SW 1271 (cell line): ENCODE data around the gene PARD3.

ENCODE experiments used
- DNase-seq, 2 experiments: peaks; one replicate each; lab custom pipeline; 2025; lab: John Stamatoyannopoulos, UW

The PARD3 gene

DNA sequence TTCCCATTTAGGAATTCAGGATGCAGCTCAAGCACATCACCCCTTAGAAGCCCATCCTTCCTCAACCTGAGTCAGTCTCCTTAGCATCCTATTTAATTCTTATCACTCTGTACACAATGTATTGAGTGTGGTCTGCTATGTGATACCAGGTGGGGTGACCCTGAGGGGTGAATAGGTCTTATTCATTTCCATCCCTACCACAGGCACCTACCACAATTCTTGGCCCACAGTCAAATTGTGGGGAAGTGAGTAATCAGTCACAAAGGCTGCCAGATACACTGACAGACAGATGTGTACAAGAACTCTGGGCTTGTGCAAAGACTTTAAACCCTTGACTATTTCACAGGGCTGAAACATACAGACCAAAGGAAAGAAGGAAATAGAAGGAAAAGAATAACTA is 560.5 kb downstream of the PARD3 start:
- DNase-seq: peak in 1 of 2 experiments; percentile 51

DNA sequence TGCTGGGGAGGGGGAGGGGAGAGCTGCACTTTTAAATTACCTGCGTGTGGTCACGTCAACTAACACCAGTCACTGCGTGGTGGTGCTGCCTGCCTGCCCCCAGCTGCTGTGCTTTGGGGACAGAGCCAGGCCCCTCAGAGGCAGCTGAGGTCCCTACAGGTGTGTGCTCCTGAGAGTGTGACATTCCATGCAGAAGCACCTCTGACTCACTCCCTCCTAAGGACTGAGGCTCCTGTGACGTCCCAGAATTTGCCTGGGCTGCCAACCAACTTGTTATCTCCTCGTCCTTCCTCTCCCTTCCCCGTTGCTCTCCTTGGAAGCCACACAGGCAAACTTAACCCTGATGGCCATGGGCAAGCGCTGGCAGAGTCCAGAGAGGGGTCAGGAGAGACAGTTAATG is 563.0 kb downstream of the PARD3 start:
- DNase-seq: no peak

DNA sequence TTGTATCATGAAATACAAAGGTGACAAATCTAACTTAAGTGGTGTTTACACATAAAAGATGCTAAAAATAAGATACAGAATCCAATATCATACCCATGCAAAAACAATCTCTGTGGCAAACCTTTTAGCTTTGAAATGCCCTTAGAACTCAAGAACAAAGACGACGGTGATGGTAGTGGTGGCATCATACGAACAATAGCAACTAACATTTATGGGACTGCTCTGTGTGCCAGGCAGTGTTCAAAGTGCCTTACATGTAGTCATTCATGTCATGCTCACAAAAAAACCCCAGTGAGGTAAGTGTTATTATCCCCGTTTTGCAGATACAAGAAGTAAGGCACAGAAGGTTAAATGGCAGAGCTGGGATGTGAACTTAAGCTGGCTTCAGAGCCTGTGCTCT is 563.9 kb downstream of the PARD3 start:
- no peak for DNase-seq

DNA sequence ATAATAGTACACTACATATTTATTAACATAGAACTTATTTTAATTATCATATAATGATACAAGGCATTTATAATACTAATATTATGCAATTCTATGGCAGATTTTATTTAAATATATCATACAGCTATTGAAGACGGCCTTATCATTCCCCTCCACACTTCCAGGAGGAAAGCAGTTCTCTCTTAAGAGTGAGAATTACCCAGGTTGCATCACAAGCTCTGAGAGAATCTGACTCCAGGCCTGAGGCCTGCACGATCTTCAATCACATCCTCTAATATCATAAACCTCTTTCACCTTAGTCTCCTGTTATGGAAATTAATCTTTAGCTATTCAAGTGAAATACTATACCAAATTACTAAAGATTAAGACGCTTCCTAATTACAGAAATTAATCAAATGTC is 564.4 kb downstream of the PARD3 start:
- no peak for DNase-seq

DNA sequence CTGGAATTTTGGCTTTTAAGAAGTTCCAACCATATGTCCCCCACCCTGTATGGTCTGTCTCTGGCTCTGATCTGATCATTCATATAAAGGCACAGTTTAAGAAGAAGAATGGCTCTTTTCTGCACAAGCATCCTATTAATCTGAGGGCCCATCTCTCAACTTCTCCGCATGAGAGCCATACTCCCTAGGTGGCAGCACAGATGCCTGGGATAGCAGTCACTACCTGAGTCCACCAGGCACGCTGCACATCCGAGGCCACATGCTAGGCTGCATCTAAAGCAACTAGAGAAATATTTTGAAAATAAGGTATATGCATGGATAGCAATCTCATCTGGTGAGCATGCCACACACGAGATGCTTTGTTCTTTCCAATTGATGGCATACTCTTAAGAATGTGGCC is 565.5 kb downstream of the PARD3 start:
- DNase-seq: peak in 1 of 2 experiments; percentile 7

DNA sequence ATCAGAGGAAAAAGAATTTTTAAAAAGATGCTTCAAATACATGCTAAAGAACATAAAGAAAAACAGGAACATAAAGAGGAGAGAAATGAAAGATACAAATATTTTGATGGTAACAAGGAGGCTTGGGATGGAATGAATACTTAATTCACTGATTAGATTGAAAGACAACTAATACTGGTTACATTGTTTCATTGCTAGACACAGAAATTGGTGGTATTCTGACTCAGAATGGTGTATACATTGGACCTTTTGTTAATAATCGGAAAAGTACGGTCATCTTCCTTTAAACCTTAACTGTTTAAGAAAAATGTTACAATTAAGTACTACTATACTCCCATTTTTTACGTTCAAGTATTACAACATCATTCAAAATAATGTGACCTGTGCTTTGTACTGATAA is 567.5 kb downstream of the PARD3 start:
- no peak for DNase-seq

DNA sequence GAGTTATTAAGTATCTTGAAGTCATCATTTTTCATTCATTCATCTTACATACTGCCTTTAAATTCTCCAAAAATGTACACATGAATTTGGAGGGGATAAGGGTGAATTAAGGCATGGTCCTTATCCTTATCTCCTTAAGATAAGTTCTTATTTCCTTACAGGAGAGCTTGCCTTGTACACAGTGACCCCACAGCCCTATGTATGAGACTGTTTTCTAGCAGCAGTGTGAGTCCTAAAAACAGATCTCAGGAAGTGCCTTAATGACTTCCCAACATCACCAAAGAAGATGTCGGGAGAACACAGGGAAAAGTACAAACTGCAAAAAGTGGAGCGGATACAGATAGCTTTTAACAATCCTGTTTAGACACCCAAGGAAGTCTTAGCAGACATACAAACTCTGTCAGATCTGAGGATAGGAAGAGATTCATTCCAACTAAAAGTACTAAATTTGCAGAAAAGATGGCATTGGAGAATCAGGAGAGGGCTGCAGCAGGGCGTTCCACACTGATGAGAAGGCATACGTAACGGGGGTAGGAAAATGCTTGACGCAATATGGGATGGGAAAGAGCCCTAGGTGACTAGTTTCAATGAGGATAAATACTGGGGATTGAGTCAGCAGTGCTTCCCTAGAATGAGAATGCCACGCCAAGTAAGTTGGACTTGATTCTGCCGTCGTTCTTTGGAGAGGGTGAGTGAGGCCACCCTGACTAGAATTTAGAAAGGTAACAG is 570.2 kb downstream of the PARD3 start:
- no peak for DNase-seq

DNA sequence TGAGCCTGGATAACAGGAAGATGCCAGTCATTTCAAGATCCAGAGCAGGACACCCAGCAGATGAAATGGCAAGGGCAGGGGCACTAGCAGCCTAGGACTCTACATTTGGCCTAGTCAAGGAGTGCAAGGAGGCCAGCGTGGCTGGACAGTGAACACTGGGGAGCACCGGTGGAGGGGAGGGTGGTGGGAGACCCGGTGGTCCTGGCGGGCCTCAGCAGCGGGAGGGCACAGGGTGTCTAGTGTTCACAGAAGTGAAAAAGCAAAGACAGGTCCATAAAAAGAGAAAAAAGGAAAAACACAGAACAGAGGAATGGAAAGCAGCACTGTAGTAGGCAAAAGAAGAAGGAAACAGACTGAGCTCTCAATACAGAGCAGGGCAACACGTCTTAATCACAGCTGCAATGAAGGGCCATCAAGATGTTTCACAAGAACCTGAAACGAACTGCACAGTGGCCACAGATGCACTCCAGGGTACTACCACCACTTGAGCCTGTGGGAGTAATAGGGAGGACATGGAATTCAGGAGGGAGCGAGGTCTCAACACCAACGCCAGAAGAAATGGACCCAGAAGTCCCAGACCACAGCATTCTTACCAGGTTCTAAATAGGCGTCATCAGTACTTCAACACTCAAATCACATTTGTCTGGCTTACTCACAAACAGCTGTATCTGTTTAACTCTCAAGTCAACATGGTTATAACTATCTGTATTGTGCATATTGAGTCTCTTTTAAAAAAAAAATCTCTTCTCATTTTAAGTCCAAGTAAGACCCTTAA is 573.7 kb downstream of the PARD3 start:
- DNase-seq: no peak

DNA sequence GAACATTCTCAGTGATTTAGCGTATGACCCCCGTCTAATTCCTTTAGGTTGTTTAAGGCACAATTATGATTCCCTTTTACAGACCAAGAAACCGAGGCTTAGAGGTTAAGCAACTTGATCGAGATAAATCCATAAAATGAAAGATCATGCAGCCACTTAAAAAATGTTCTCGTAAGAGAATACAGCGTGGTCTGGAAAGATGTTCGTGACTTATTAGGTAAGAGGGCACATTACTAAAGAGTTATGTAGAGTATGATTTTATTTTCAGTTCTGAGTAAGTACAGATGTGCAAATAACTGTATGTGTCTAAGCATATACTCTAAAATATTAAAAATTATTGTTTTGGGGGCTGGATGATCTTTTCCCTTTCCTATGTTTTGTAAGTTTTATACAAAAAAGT is 575.1 kb downstream of the PARD3 start:
- DNase-seq: no peak

DNA sequence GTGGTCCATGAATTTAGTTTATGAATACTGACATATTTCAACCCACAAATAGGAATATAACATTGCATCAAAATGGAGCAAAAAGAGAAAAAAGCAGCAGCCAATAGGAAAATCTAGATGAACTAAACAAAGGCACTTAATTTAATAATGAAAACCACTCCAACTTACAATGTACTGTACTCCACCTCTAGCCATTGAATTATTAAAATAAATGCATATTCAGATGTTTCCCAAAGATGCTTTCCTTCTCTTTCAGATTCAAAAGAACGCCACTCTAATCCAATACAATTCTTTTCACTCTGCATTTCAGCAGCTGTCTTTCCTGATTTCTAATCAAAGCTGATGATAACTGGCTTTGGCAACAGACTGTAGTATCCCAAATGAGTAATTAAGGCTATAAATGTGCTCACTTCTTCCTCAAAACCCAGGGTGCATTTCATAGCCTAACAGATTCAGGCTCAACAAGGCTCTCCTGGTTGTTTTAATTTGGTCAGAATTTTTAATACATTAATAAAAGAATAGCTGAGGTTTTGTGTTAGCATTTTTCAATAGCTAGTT is 577.1 kb downstream of the PARD3 start:
- DNase-seq: no peak

DNA sequence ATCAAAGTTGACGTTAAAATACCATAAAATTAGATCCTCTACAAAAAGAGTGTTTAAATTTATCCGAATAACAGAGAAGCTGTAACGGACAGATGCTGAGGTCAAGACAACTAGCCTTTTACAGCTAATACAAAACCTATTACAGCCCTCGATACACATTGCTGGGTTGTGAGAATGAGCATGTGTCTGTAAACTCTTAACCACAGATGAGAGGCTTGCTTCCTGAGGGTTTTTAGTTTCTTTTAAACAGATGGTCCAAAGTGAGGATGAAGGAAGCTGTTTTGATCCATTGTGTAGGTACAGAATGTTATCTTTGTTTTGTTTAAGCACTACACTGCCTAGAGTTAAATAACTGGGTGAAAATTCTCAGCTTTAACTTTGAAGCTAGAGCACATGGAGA is 578.2 kb downstream of the PARD3 start:
- no peak for DNase-seq

DNA sequence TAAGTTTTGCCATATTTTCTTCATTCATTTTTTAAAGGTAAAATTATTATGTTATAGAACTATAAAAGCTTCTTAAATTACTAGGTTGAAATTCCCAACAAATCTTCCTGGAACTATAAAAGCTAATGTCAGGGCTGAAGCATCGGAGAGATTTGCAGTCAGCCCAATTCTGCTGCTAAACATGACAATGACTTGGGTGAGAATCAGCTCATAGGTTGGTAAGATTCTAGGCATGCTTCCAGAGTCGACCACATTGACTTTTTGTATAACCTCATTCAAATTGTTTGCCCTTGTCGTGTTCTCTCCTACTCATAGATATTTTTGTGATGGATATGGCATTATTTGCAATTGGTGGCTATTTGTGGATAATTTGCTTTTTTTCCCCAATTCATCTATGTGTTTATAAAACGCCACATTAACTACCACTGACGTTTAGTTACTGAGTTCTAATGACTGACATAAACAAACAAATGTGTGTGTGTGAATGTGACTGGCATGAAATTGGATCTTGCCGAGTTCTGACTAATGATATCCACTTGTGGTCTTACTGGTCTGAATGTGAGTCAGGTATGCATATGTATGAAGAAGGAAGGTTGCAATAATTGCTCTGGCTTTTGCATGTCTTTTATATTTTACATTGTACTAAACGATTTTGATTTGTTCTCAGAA is 579.8 kb downstream of the PARD3 start:
- no peak for DNase-seq

DNA sequence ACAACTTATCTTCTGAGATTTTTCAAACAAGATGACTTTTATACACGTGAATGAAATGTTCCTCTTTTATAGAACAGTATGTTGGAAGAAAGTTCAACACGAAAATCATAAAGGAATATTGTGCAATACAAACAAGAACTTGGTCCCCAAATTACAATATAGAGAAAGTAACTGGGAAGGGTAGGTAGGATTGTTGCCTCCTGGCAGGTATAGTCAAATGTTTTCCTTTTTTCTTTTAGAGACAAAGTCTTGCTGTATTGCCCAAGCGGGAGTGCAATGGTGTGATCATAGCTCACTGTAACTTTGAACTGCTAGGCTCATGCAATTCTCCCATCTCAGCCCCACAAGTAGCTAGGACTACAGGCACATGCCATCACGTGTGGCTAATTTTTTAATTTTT is 582.6 kb downstream of the PARD3 start:
- no peak for DNase-seq

DNA sequence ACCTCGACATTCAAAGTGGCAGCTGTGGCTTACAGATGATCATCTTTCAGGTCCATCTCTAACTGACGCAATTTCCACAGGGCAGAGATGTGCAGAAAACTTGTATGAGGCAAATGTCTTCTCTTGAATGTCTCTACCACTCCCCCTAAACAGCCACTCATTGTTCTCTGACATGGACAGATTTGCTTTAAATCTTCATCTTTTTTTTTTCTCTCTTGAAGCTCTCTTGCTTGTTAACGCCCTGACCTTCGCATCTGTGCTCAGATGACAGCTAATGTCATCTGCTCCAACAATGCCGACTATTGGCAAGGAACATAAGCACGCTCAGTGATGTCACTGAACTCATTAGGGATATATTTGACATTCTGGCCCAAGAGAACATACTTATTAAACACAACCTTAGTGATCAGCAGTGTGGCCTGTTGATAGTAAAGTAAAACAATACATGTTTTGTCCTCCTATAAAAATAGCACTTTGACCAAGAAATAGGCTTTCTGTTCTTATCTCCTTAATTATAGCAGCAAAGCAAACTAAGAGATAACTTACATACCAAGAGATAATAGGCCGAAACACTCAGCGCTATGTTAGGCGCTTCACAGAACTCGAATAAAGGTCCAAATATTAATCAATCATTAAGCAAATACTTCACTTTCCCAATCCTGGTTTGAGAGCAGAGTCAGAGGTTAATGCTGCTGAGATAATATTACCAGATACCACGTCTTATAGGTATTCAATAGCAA is 583.5 kb downstream of the PARD3 start:
- no peak for DNase-seq

DNA sequence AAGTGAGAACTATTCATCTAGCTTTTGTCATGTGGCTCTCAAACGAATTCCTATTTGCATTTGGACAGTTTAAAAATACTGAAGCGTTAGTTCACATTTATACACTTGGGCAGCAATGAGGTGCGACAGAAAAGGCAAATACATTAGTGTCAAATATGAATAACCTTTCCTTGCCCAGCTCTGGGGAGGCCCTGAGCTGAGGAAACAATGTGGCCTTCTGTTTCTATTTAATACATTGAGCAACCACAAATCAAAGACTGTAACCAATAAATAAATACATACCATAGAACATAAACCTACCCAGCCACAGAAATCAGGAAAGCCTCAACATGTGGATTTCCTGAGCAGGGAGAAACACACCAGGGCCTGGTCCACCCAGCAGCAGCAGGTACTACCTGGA is 585.2 kb downstream of the PARD3 start:
- DNase-seq: no peak

DNA sequence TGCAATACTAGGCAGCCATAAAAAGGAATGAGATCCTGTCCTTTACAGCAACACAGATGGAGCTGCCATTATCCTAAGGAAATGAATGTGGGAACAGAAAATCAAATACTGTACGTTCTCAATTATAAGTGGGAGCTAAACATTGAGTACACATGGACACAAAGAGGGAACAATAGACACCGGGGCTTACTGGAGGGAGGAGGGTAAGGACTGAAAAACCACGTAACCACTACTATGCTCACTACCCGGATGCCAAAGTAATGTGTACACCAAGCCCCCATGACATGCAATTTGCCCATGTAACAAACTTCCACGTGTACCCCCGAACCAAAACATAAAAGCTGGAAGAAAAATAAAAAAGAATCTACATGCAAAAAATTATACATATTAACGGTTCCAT is 587.0 kb downstream of the PARD3 start:
- DNase-seq: no peak

DNA sequence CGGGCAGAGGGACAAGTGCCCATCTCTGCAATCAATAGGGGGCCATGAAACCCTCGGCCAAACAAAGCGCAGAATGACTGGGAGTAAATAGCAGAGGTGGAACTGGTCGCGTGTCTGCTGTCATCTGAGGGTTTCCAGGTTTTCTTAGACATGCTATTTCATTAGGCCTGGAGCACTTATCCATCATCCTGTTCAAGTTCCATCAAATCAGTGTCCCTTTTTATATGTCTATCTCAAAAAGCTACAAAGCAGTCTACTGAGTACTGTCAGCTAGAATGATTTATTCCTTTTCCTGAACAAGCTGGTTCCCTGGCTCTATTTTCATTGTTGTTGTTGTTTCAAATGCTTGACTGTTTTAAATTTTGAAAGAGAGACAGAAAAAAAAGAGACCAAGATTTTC is 590.5 kb downstream of the PARD3 start:
- no peak for DNase-seq

DNA sequence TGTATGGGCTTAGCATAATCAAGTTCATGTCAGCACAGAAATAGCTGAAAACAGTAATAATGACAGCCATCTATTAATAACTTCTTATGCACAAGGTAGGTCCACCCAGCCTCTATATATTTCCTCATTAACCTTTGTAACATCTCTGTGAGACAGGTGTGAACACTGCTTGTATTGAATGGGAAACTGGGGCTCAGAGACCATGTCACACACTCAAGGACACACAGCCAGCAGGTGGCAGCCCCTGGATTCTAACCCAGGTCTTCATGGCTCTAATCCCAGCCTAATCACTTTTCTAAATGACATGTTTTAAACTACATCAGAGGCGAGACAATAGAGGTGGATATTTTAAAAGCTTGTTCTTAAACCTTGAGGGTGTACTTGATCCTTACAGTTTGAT is 591.4 kb downstream of the PARD3 start:
- DNase-seq: no peak

DNA sequence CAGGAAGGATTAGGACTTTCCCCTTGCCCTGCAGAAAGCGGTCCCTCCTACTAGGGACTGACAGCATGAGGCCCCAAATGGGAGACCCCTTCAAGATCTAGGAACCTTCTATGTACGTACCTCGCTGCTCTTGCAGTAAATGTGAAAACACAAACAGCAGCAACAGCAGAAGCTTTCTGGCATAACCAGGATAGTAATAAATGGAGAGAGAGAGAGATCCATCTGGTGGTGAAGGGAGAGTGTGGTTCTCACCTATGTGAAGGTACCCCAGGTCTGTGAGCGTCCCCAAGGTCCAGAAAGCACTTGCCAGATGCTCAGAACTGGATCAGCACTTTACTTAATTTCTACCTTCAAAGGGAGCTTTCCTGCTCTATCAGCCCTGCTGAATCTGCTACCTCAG is 592.7 kb downstream of the PARD3 start:
- no peak for DNase-seq

DNA sequence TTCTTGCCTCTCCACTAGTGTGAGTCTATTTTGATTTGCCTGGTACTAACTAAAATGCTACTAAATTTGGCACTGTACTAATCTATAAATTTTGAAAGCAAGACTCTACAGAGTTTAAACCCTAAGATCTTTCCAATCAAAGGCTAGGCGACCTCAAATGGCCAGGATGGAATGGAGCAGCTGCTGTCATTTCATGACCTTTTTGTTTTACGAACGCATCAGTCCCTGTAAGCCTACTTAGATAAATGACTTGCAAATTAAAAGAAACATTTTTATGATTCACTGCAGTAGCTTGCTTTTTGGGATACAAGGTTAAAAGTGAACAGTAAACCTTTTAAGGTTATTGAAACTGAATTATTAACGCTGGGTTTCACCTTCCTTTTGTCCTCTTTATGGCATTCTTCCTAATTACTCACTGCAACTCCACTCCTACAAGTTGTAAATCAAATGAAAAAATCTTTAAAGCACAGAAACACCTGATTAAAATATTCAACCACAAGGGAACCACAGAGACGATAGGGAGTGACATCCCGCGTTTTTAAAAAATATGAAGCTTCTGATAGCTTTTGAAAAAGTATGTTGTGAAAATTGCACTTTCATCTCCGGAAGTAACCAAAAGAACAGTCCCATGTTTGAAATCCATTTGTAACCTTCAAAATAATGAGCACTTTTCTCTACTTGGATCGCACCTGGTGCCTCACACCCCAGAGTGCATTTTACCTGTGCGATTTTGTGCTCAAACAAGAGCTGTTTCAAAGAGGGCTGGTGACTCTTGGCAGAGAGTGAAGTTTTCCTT is 595.1 kb downstream of the PARD3 start:
- no peak for DNase-seq

DNA sequence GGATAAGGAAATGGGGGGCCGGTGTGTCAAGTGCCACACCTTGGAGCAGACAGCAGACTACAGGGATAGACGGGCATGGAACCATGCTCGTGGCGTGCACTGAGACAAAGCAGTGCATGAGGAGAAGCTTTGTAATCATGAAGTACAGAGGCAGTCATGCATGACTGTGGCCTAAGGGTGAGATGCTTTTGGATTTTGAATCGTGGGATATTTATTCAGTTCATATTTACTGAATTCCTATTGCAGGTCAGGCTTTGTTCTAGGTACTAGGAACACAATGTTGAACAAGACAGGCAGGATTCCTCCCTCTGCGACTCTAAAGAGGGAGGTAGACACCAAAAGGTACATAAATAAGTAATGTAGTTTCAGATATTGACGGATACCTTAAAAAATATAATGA is 597.6 kb downstream of the PARD3 start:
- DNase-seq: no peak
